Colonic mucosa (tissue), 4 donors: ENCODE results near the gene SLC17A2. TPM values are rescaled to one million over a fixed set of nuclear protein-coding genes. Genes with fewer than 3 reads are reported as not detected.

Experiments used
- DNase-seq: peaks from one replicate; pipeline ENCODE4 v3.0.0-alpha.2; 2020
- H3K27ac ChIP-seq: fragments of 200-600 bp; one replicate; pipeline ENCODE4 v1.8.0; 2021
- H3K27me3 ChIP-seq: fragments of 200-600 bp; one replicate; pipeline ENCODE4 v1.8.0; 2021
- H3K36me3 ChIP-seq: fragments of 200-600 bp; one replicate; pipeline ENCODE4 v1.8.0; 2021
- H3K4me1 ChIP-seq: fragments of 200-600 bp; one replicate; pipeline ENCODE4 v1.8.0; 2021; ENCODE audit warnings: mild to moderate bottlenecking
- H3K4me3 ChIP-seq: fragments of 200-600 bp; one replicate; pipeline ENCODE4 v1.8.0; 2021
- H3K9ac ChIP-seq, 2 donors: one replicate each; pipeline ENCODE4 v1.7.0; 2013; ENCODE audit warnings: control low read depth in 2 of 2, low read depth in 2 of 2, low read length in 2 of 2
- H3K9me3 ChIP-seq: fragments of 200-600 bp; one replicate; pipeline ENCODE4 v1.8.0; 2021
- intact Hi-C: fragments of 100-400 bp; cut with DNase I; formaldehyde crosslinking; loops from one replicate; pipeline ENCODE4 v1.14.1; 2022
- total RNA-seq, 2 donors: library from RNA; stranded (reverse); fragmentation: NEBNext Ultra II Directional in 1 of 2; extraction: Animal tissue kit (Norgen Biotek cat#: 25700) in 1 of 2; gene quantifications; one replicate each; pipeline ENCODE4 v1.2.1, GENCODE V29; 2021
- TF ChIP-seq, protein P1 (sequence below): fragments of 200-600 bp; IDR thresholded peaks from one replicate; pipeline ENCODE4 v1.8.0; 2022; ENCODE audit warnings: antibody characterized with exemption, mild to moderate bottlenecking
- donor health status: healthy.
- donor health status: DM: no; HTN: no; CAD: no.
- donor health status: DM: no; HTN: no; CAD: no.

Gene SLC17A2
- total RNA-seq, 2 donors from 2014 or later: not detected

- Histone ChIP-seq H3K36me3 (no peaks in the 10 kb centered on the region), H3K27me3 (no peaks in the 10 kb centered on the region), H3K4me1 (no peaks in the 10 kb centered on the region), H3K9ac (no peak overlapping the region), H3K27ac (no peak overlapping the region), H3K4me3 (no peak overlapping the region), H3K9me3 (no peaks in the 10 kb centered on the region)
- no peak for DNase-seq
- intact Hi-C loops: no loop called here
- TF ChIP-seq, protein P1, sequence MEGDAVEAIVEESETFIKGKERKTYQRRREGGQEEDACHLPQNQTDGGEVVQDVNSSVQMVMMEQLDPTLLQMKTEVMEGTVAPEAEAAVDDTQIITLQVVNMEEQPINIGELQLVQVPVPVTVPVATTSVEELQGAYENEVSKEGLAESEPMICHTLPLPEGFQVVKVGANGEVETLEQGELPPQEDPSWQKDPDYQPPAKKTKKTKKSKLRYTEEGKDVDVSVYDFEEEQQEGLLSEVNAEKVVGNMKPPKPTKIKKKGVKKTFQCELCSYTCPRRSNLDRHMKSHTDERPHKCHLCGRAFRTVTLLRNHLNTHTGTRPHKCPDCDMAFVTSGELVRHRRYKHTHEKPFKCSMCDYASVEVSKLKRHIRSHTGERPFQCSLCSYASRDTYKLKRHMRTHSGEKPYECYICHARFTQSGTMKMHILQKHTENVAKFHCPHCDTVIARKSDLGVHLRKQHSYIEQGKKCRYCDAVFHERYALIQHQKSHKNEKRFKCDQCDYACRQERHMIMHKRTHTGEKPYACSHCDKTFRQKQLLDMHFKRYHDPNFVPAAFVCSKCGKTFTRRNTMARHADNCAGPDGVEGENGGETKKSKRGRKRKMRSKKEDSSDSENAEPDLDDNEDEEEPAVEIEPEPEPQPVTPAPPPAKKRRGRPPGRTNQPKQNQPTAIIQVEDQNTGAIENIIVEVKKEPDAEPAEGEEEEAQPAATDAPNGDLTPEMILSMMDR: no peak
Measured at GRCh38 chr6:25943887-25944286, 13.4 kb upstream of the SLC17A2 start.

- intact Hi-C loops: no loop called here
- Histone ChIP-seq H3K27me3 (no peaks in the 10 kb centered on the region), H3K36me3 (no peaks in the 10 kb centered on the region), H3K4me3 (no peak overlapping the region), H3K9ac (no peak overlapping the region), H3K9me3 (no peaks in the 10 kb centered on the region), H3K4me1 (no peaks in the 10 kb centered on the region), H3K27ac (no peak overlapping the region)
- no peak for DNase-seq
- TF ChIP-seq, protein P1: peak; percentile 41
Measured at GRCh38 chr6:25942561-25943147, 12.2 kb upstream of the SLC17A2 start.

DNA sequence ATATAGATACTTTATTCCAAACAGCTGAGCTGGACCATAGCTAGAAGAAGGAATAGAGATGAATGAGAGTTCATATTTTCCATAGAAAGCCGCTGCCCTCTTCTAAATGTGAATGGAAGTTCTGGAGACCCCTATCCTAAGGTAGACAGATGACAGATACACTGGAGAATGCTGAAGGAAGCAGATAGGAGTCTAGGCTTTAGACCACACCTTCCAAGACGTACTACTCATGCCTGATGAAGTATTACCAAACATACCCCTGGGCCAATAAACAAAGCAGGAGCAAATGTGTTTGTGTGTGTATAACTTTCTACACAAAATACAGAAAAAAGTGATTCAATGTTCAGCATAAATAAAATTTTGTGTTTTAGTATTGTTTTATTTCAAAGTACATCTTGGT lies 9.1 kb upstream of the SLC17A2 start:
- Histone ChIP-seq H3K9me3 (no peaks in the 10 kb centered on the region), H3K27ac (no peak overlapping the region), H3K27me3 (no peaks in the 10 kb centered on the region), H3K4me3 (no peak overlapping the region), H3K36me3 (no peaks in the 10 kb centered on the region), H3K4me1 (no peaks in the 10 kb centered on the region), H3K9ac (no peak overlapping the region)
- no peak for DNase-seq
- intact Hi-C loops: no loop called here
- TF ChIP-seq, protein P1: no peak

GRCh38 chr6:25935953-25936352 lies 5.5 kb upstream of the SLC17A2 start:
- H3K9me3 ChIP-seq: no peaks in the 10 kb centered on the region
- H3K9ac ChIP-seq: no peak overlapping the region
- H3K4me1 ChIP-seq: no peaks in the 10 kb centered on the region
- H3K4me3 ChIP-seq: no peak overlapping the region
- DNase-seq: no peak
- no peak overlapping the region for H3K27ac ChIP-seq
- intact Hi-C loops: no loop called here
- TF ChIP-seq, protein P1: no peak
- H3K36me3 ChIP-seq: no peaks in the 10 kb centered on the region
- H3K27me3 ChIP-seq: no peaks in the 10 kb centered on the region

DNA sequence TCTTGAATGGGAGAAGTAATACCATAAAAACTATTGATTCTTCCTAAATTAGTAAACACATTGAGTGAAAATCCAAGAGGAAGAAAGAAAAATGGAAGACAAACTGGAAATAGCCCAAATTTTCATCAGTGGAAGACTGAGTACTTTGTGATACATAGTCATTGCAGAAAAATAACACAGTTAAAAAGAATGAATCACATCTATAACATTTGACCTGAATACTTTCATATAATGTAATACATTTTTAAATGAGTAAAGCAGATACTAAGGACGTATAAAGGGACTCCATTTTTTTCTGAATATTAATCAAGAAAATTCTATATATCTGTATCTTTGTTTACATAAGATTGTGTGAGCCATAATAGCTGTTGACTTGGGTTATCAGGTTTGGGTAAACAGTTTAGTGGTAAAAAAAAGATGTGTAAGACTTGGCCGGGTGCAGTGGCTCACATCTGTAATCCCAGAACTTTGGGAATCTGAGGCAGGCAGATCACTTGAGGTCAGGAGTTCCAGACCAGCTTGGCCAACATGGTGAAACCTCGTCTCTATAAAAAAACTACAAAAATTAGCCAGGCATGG lies 4.3 kb upstream of the SLC17A2 start:
- intact Hi-C loops: no loop called here

More for the DNA sequence above, 4.3 kb upstream of the SLC17A2 start:
- no peak for DNase-seq
- TF ChIP-seq, protein P1: no peak
- Histone ChIP-seq H3K9ac (no peak overlapping the region), H3K27ac (no peak overlapping the region), H3K4me1 (no peaks in the 10 kb centered on the region), H3K9me3 (no peaks in the 10 kb centered on the region), H3K27me3 (no peaks in the 10 kb centered on the region), H3K36me3 (no peaks in the 10 kb centered on the region), H3K4me3 (no peak overlapping the region)
